Neural crest cell (in vitro differentiated cells): Measurements from ENCODE around the gene CSMD2. TPM values are rescaled to one million over a fixed set of nuclear protein-coding genes. Genes with fewer than 3 reads are reported as not detected.

ENCODE experiments used
- DNase-seq: peaks from one replicate; pipeline ENCODE4 v3.0.0; 2021; ENCODE audit warnings: low read depth, mixed read lengths, low spot score
- H3K27ac Mint-ChIP-seq: one replicate; pipeline ENCODE4 v1.8.0; 2021; ENCODE audit warnings: mild to moderate bottlenecking, mixed read lengths; ENCODE audit not compliant: unreplicated experiment
- H3K27me3 Mint-ChIP-seq: 2 replicates; pipeline ENCODE4 v1.8.0; 2021; ENCODE audit warnings: low read depth, mild to moderate bottlenecking, mixed read lengths
- H3K36me3 Mint-ChIP-seq: 2 replicates; pipeline ENCODE4 v1.8.0; 2021; ENCODE audit warnings: low read depth, mild to moderate bottlenecking, mixed read lengths
- H3K4me1 Mint-ChIP-seq: 2 replicates; pipeline ENCODE4 v1.8.0; 2021; ENCODE audit warnings: mixed read lengths
- H3K4me3 Mint-ChIP-seq: one replicate; pipeline ENCODE4 v1.8.0; 2021; ENCODE audit warnings: mild to moderate bottlenecking, mixed read lengths
- H3K9me3 Mint-ChIP-seq: 2 replicates; pipeline ENCODE4 v1.8.0; 2021; ENCODE audit warnings: mixed read lengths
- CTCF ChIP-seq: fragments of 200-600 bp; sonication (generic); conservative IDR thresholded peaks from 2 replicates; pipeline ENCODE4 v1.5.0; 2021; ENCODE audit warnings: antibody characterized with exemption, mild to moderate bottlenecking
- total RNA-seq: library from RNA; stranded (reverse); gene quantifications from 2 replicates; pipeline ENCODE4 v1.2.1, GENCODE V29; 2021

CSMD2 gene
- total RNA-seq, 1 donor from 2014 or later: 0.40 TPM

DNA sequence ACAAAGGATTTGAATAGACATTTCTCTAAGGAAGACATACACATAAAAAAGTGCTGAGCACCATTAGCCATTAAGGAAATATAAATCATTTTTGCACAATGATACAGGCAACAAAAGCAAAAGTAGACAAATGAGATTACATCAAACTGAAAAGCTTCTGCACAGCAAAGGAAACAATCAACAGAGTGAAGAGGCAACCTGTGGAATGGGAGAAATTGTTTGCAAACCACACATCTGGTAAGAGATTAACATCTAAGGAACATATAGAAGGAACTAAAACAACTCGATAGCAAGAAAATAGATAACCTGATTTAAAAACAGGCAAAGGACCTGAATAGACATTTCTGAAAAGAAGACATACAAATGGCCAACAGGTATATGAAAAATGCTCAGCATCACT, 635.1 kb downstream of the CSMD2 start:
- no peak overlapping the region for H3K27ac Mint-ChIP-seq
- H3K27me3 Mint-ChIP-seq: peaks cover 31% of the 10 kb centered on the region
- DNase-seq: no peak
- peaks cover 7% of the 10 kb centered on the region for H3K9me3 Mint-ChIP-seq
- no peaks in the 10 kb centered on the region for H3K36me3 Mint-ChIP-seq
- H3K4me3 Mint-ChIP-seq: no peak overlapping the region
- no peak for TF ChIP-seq CTCF
- H3K4me1 Mint-ChIP-seq: no peaks in the 10 kb centered on the region

DNA sequence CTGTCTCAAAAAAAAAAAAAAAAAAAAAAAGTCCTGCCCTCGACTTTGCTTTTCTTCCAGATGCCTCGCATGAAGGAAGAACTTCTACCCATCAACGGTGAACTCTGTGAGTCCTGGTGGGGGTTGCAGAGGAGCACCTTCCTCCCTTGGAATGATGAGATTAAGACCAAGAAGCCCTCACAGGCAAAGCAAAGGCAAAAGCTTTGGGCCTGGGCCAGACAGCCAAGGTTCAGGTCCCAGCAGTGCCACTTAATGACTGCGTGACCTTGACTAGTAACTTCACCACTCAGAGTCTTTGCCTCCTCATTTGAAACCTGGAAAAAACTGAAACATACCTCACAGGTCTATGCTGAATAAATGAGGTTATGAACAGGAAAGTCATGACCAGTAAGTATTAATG, 637.1 kb downstream of the CSMD2 start:
- Mint-ChIP-seq H3K9me3 (peaks cover 7% of the 10 kb centered on the region), H3K36me3 (no peaks in the 10 kb centered on the region), H3K4me1 (no peaks in the 10 kb centered on the region), H3K27me3 (peaks cover 32% of the 10 kb centered on the region), H3K27ac (no peak overlapping the region), H3K4me3 (no peak overlapping the region)
- no peak for TF ChIP-seq CTCF
- DNase-seq: no peak

- TF ChIP-seq CTCF: no peak
- Mint-ChIP-seq H3K4me3 (no peak overlapping the region), H3K27me3 (peaks cover 14% of the 10 kb centered on the region), H3K9me3 (peaks cover 3% of the 10 kb centered on the region), H3K4me1 (no peaks in the 10 kb centered on the region), H3K36me3 (no peaks in the 10 kb centered on the region), H3K27ac (no peak overlapping the region)
- no peak for DNase-seq
These were observed 640.4 kb downstream of the CSMD2 start for GRCh38 chr1:33524586-33524985.

- H3K27ac Mint-ChIP-seq: no peak overlapping the region
- H3K4me3 Mint-ChIP-seq: no peak overlapping the region
- peaks cover 6% of the 10 kb centered on the region for H3K27me3 Mint-ChIP-seq
- no peaks in the 10 kb centered on the region for H3K9me3 Mint-ChIP-seq
- DNase-seq: no peak
- no peaks in the 10 kb centered on the region for H3K36me3 Mint-ChIP-seq
- H3K4me1 Mint-ChIP-seq: no peaks in the 10 kb centered on the region
- no peak for TF ChIP-seq CTCF
These were observed 645.7 kb downstream of the CSMD2 start for GRCh38 chr1:33519240-33519884.

- no peak overlapping the region for H3K27ac Mint-ChIP-seq
- no peak for TF ChIP-seq CTCF
- no peaks in the 10 kb centered on the region for H3K4me1 Mint-ChIP-seq
- H3K9me3 Mint-ChIP-seq: peaks cover 4% of the 10 kb centered on the region
- peaks cover 2% of the 10 kb centered on the region for H3K27me3 Mint-ChIP-seq
- H3K36me3 Mint-ChIP-seq: no peaks in the 10 kb centered on the region
- H3K4me3 Mint-ChIP-seq: no peak overlapping the region
- DNase-seq: no peak
These were observed 647.3 kb downstream of the CSMD2 start for GRCh38 chr1:33517596-33518250.
